ENCODE data around the gene PNPLA3.

Gene PNPLA3

GRCh38 chr22:43921370-43921769 is 2.2 kb upstream of the PNPLA3 start:
- TF ChIP-seq CTCF (IDR thresholded peaks at IDR 0.05) = no peak
- Histone ChIP-seq H3K4me1 (ENCODE audit: control insufficient read depth in 1 of 2, insufficient read depth in 1 of 2, low read depth in 1 of 2, low read length in 1 of 2) (peaks cover 4 to 12% of the 10 kb centered on the region in 2 experiments), H3K9me3 (no peaks in the 10 kb centered on the region), H3K36me3 (no peaks in the 10 kb centered on the region), H3K4me3 (ENCODE audit: low read depth in 1 of 2, low read length in 1 of 2) (no peak overlapping the region), H3K27ac (no peak overlapping the region), H3K27me3 (peaks cover 78% of the 10 kb centered on the region)

- peaks cover 4 to 12% of the 10 kb centered on the region in 2 experiments for H3K4me1 ChIP-seq (ENCODE audit: control insufficient read depth in 1 of 2, insufficient read depth in 1 of 2, low read depth in 1 of 2, low read length in 1 of 2)
- no peak overlapping the region for H3K4me3 ChIP-seq (ENCODE audit: low read depth in 1 of 2, low read length in 1 of 2)
- H3K36me3 ChIP-seq = no peaks in the 10 kb centered on the region
- TF ChIP-seq CTCF (IDR thresholded peaks at IDR 0.05) = no peak
- no peaks in the 10 kb centered on the region for H3K9me3 ChIP-seq
- H3K27ac ChIP-seq = no peak overlapping the region
- peaks cover 80% of the 10 kb centered on the region for H3K27me3 ChIP-seq
Observed at GRCh38 chr22:43922123-43922522, 1.5 kb upstream of the PNPLA3 start.

- TF ChIP-seq CTCF (IDR thresholded peaks at IDR 0.05) = no peak
- peaks cover 87% of the 10 kb centered on the region for H3K27me3 ChIP-seq
- H3K27ac ChIP-seq = no peak overlapping the region
- H3K9me3 ChIP-seq = no peaks in the 10 kb centered on the region
- peaks cover 4 to 12% of the 10 kb centered on the region in 2 experiments for H3K4me1 ChIP-seq (ENCODE audit: control insufficient read depth in 1 of 2, insufficient read depth in 1 of 2, low read depth in 1 of 2, low read length in 1 of 2)
- no peaks in the 10 kb centered on the region for H3K36me3 ChIP-seq
- H3K4me3 ChIP-seq (ENCODE audit: low read depth in 1 of 2, low read length in 1 of 2) = peak overlapping the region in 1 of 2 experiments; percentile 55
Observed at GRCh38 chr22:43923191-43923590, 414 bp upstream of the PNPLA3 start.

GRCh38 chr22:43924877-43925276 is 1.3 kb downstream of the PNPLA3 start:
- no peak overlapping the region for H3K4me3 ChIP-seq (ENCODE audit: low read depth in 1 of 2, low read length in 1 of 2)
- peaks cover 4 to 12% of the 10 kb centered on the region in 2 experiments for H3K4me1 ChIP-seq (ENCODE audit: control insufficient read depth in 1 of 2, insufficient read depth in 1 of 2, low read depth in 1 of 2, low read length in 1 of 2)
- H3K27ac ChIP-seq = no peak overlapping the region
- no peaks in the 10 kb centered on the region for H3K36me3 ChIP-seq
- no peak for TF ChIP-seq CTCF (IDR thresholded peaks at IDR 0.05)
- H3K9me3 ChIP-seq = no peaks in the 10 kb centered on the region
- peaks cover 78% of the 10 kb centered on the region for H3K27me3 ChIP-seq

- no peak for TF ChIP-seq CTCF (IDR thresholded peaks at IDR 0.05)
- H3K9me3 ChIP-seq = no peaks in the 10 kb centered on the region
- H3K4me3 ChIP-seq (ENCODE audit: low read depth in 1 of 2, low read length in 1 of 2) = no peak overlapping the region
- no peak overlapping the region for H3K27ac ChIP-seq
- H3K36me3 ChIP-seq = no peaks in the 10 kb centered on the region
- H3K4me1 ChIP-seq (ENCODE audit: control insufficient read depth in 1 of 2, insufficient read depth in 1 of 2, low read depth in 1 of 2, low read length in 1 of 2) = peaks cover 4 to 12% of the 10 kb centered on the region in 2 experiments
- H3K27me3 ChIP-seq = peaks cover 70% of the 10 kb centered on the region
Observed at GRCh38 chr22:43925433-43926348, 2.1 kb downstream of the PNPLA3 start.
